ENCODE data around the gene CHMP5. TPM values are rescaled to one million over a fixed set of nuclear protein-coding genes. Genes with fewer than 3 reads are reported as not detected.

CHMP5 gene
- total and polyA plus RNA-seq, 10 of the 15 experiments (the other 5 are each of a cell fraction or from before 2014, with no cell fraction given), result 40.3 to 179 (median 78.6) TPM

DNA sequence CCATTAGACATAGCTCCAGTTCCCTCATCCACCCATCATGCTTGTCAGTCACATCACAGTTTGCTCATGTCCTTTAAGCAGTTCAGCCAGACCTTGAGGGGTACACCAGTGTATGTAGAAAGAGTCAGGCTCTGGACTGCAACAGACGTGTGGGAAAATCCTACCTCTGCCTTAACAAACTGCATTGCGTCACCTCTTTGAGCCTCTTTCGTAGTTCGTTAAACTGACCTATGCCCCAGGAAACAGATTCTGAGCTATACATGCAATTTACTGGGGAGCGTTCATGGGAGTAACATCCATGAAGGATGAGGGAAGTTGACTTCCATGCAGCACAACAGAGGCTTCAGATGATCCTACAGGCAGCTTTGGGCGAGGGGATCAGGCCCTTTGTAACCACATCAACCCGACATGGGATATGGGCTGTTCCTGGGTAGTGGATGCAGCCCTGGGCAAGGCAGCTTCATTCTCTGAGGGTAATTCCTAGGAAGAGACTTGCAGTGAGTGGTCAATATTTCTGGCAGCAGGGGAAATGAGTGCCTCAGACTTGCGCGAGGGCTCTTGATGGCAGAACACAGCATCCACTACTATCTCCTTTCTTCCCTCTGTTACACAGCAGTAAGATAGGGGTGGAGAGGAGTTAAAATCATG is 20.6 kb upstream of the CHMP5 start:
- Histone ChIP-seq H3K4me1 (ENCODE audit: control insufficient read depth, insufficient read depth, low read length) (peaks cover 3% of the 10 kb centered on the region), H3K9me3 (replicated peaks; ENCODE audit: control insufficient read depth, insufficient read depth, low read length) (no peaks in the 10 kb centered on the region), H3K27ac (ENCODE audit: control insufficient read depth, insufficient read depth) (no peak overlapping the region), H3K4me2 (ENCODE audit: control insufficient read depth, insufficient read depth) (no peak overlapping the region), H3K79me2 (ENCODE audit: control insufficient read depth, insufficient read depth, low read length) (no peaks in the 10 kb centered on the region), H4K20me1 (ENCODE audit: control insufficient read depth, insufficient read depth) (no peaks in the 10 kb centered on the region), H2AFZ (ENCODE audit: control insufficient read depth, low read depth, low read length) (no peak overlapping the region), H3K9ac (ENCODE audit: control insufficient read depth, insufficient read depth, low read length) (no peak overlapping the region), H3K36me3 (ENCODE audit: control insufficient read depth in 2 of 2, insufficient read depth in 2 of 2, low read length in 1 of 2) (no peaks in the 10 kb centered on the region), H3K27me3 (replicated peaks in 1 of 2; ENCODE audit: control insufficient read depth in 2 of 2, insufficient read depth in 2 of 2, low read length in 1 of 2) (no peaks in the 10 kb centered on the region), H3K4me3 (no peak overlapping the region)
- POLR2A ChIA-PET, result interaction anchor here (0.8 kb wide), 1 partner anchor 18 kb away, joined by 3 read pairs; no protein-coding TSS in a partner anchor
- ATAC-seq, result no peak
- BruUV-seq (replicated peaks), result no TSS peak
- SMC1A ChIA-PET (ENCODE audit: uncharacterized antibody, unreplicated experiment), result interaction anchor here (0.6 kb wide), 1 partner anchor 43 kb away, joined by 3 read pairs; no protein-coding TSS in a partner anchor
- WGBS (ENCODE audit: insufficient coverage, insufficient replicate concordance, low lambda C conversion rate, missing lambda C conversion rate), result 79% methylated on average over 9 of the region's 9 CpGs
- no peak for DNase-seq (ENCODE audit: low read depth, low spot score)
- RAD21 ChIA-PET (ENCODE audit: unreplicated experiment), result interaction anchor here (2.1 kb wide), 1 partner anchor 18 kb away, joined by 4 read pairs; no protein-coding TSS in a partner anchor
- TF ChIP-seq ZSCAN29 (IDR thresholded peaks at IDR 0.05), result no peak
- no peak for TF ChIP-seq TAF1 (IDR thresholded peaks at IDR 0.05; ENCODE audit: borderline replicate concordance, low read depth, low read length)
- TF ChIP-seq, protein P1, sequence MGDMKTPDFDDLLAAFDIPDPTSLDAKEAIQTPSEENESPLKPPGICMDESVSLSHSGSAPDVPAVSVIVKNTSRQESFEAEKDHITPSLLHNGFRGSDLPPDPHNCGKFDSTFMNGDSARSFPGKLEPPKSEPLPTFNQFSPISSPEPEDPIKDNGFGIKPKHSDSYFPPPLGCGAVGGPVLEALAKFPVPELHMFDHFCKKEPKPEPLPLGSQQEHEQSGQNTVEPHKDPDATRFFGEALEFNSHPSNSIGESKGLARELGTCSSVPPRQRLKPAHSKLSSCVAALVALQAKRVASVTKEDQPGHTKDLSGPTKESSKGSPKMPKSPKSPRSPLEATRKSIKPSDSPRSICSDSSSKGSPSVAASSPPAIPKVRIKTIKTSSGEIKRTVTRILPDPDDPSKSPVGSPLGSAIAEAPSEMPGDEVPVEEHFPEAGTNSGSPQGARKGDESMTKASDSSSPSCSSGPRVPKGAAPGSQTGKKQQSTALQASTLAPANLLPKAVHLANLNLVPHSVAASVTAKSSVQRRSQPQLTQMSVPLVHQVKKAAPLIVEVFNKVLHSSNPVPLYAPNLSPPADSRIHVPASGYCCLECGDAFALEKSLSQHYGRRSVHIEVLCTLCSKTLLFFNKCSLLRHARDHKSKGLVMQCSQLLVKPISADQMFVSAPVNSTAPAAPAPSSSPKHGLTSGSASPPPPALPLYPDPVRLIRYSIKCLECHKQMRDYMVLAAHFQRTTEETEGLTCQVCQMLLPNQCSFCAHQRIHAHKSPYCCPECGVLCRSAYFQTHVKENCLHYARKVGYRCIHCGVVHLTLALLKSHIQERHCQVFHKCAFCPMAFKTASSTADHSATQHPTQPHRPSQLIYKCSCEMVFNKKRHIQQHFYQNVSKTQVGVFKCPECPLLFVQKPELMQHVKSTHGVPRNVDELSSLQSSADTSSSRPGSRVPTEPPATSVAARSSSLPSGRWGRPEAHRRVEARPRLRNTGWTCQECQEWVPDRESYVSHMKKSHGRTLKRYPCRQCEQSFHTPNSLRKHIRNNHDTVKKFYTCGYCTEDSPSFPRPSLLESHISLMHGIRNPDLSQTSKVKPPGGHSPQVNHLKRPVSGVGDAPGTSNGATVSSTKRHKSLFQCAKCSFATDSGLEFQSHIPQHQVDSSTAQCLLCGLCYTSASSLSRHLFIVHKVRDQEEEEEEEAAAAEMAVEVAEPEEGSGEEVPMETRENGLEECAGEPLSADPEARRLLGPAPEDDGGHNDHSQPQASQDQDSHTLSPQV (IDR thresholded peaks at IDR 0.05), result no peak
- TF ChIP-seq RB1 (IDR thresholded peaks at IDR 0.05; ENCODE audit: borderline replicate concordance), result no peak
- TF ChIP-seq, protein P2, sequence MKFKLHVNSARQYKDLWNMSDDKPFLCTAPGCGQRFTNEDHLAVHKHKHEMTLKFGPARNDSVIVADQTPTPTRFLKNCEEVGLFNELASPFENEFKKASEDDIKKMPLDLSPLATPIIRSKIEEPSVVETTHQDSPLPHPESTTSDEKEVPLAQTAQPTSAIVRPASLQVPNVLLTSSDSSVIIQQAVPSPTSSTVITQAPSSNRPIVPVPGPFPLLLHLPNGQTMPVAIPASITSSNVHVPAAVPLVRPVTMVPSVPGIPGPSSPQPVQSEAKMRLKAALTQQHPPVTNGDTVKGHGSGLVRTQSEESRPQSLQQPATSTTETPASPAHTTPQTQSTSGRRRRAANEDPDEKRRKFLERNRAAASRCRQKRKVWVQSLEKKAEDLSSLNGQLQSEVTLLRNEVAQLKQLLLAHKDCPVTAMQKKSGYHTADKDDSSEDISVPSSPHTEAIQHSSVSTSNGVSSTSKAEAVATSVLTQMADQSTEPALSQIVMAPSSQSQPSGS (IDR thresholded peaks at IDR 0.05; ENCODE audit: low read length), result no peak
- TF ChIP-seq, protein P3, sequence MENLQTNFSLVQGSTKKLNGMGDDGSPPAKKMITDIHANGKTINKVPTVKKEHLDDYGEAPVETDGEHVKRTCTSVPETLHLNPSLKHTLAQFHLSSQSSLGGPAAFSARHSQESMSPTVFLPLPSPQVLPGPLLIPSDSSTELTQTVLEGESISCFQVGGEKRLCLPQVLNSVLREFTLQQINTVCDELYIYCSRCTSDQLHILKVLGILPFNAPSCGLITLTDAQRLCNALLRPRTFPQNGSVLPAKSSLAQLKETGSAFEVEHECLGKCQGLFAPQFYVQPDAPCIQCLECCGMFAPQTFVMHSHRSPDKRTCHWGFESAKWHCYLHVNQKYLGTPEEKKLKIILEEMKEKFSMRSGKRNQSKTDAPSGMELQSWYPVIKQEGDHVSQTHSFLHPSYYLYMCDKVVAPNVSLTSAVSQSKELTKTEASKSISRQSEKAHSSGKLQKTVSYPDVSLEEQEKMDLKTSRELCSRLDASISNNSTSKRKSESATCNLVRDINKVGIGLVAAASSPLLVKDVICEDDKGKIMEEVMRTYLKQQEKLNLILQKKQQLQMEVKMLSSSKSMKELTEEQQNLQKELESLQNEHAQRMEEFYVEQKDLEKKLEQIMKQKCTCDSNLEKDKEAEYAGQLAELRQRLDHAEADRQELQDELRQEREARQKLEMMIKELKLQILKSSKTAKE (IDR thresholded peaks at IDR 0.05; ENCODE audit: low read depth, poor library complexity, severe bottlenecking), result no peak
- FAIRE-seq, result no peak
- CTCF ChIA-PET, result interaction anchor here (2.7 kb wide), 1 partner anchor 18 kb away, joined by 10 read pairs; no protein-coding TSS in a partner anchor
- intact Hi-C loops (cut with micrococcal nuclease; ENCODE audit: unreplicated experiment) (no loop called here), in situ Hi-C loops (cut with MboI) (no loop called here)
